RWPE2 (cell line): ENCODE results near the gene GSPT1.
A peak's percentile ranks its signal among the peaks of the same experiment; 100 is the strongest.
"Not testable (repeated sequence)": the region's sequence is repeated elsewhere in the genome, so short reads cannot be mapped to it uniquely, and the experiment has no call there.

Experiments used
- ATAC-seq: fragments of 200-7000 bp; cut with Tn5 transposase; 3 replicates; pipeline ENCODE4 v1.9.1; 2021; ENCODE audit warnings: low read depth
- DNase-seq: peaks from one replicate; pipeline ENCODE4 v3.0.0-alpha.2; 2020; ENCODE audit warnings: low spot score
- H3K27ac ChIP-seq: fragments of 450-650 bp; 2 replicates; pipeline ENCODE4 v1.5.1; 2017; ENCODE audit warnings: mild to moderate bottlenecking; ENCODE audit not compliant: poor library complexity, severe bottlenecking
- H3K27me3 ChIP-seq: fragments of 250-450 bp; sonication (Bioruptor Pico); 2 replicates; pipeline ENCODE4 v1.5.1; 2021; ENCODE audit warnings: mild to moderate bottlenecking, moderate library complexity; ENCODE audit not compliant: insufficient read depth, poor library complexity, severe bottlenecking
- H3K36me3 ChIP-seq: fragments of 250-450 bp; sonication (Bioruptor Pico); 2 replicates; pipeline ENCODE4 v1.5.1; 2020; ENCODE audit warnings: low read depth, mild to moderate bottlenecking, moderate library complexity
- H3K4me1 ChIP-seq: fragments of 250-450 bp; sonication (Bioruptor Pico); 2 replicates; pipeline ENCODE4 v1.5.1; 2021; ENCODE audit warnings: mild to moderate bottlenecking, moderate library complexity; ENCODE audit not compliant: insufficient read depth, poor library complexity, severe bottlenecking
- H3K4me3 ChIP-seq: fragments of 250-450 bp; sonication (Bioruptor Pico); 2 replicates; pipeline ENCODE4 v1.5.1; 2021; ENCODE audit warnings: mild to moderate bottlenecking, moderate library complexity; ENCODE audit not compliant: severe bottlenecking
- H3K9me3 ChIP-seq: fragments of 250-450 bp; sonication (Bioruptor Pico); 2 replicates; pipeline ENCODE4 v1.5.1; 2021; ENCODE audit warnings: mild to moderate bottlenecking, moderate library complexity; ENCODE audit not compliant: severe bottlenecking
- CTCF ChIP-seq: fragments of 450-650 bp; IDR thresholded peaks from one replicate; pipeline ENCODE4 v1.5.1; 2017; ENCODE audit warnings: mild to moderate bottlenecking, moderate library complexity; ENCODE audit not compliant: poor library complexity, severe bottlenecking

The GSPT1 gene

GRCh38 chr16:11957591-11958395, 42.0 kb upstream of the GSPT1 start:
- Histone ChIP-seq H3K27ac (no peak overlapping the region), H3K9me3 (no peaks in the 10 kb centered on the region), H3K4me3 (no peak overlapping the region), H3K4me1 (peaks cover 7% of the 10 kb centered on the region), H3K36me3 (no peaks in the 10 kb centered on the region), H3K27me3 (no peaks in the 10 kb centered on the region)
- ATAC-seq, result no peak
- DNase-seq, result peak; percentile 6
- TF ChIP-seq CTCF, result no peak

- H3K36me3 ChIP-seq, result no peaks in the 10 kb centered on the region
- H3K27ac ChIP-seq, result peak overlapping the region; percentile 88
- no peaks in the 10 kb centered on the region for H3K9me3 ChIP-seq
- peaks cover 7% of the 10 kb centered on the region for H3K4me1 ChIP-seq
- no peak overlapping the region for H3K4me3 ChIP-seq
- ATAC-seq (no peak), DNase-seq (peak; percentile 23)
- H3K27me3 ChIP-seq, result no peaks in the 10 kb centered on the region
- TF ChIP-seq CTCF, result no peak
Observed at GRCh38 chr16:11956558-11956957, 40.8 kb upstream of the GSPT1 start.

DNA sequence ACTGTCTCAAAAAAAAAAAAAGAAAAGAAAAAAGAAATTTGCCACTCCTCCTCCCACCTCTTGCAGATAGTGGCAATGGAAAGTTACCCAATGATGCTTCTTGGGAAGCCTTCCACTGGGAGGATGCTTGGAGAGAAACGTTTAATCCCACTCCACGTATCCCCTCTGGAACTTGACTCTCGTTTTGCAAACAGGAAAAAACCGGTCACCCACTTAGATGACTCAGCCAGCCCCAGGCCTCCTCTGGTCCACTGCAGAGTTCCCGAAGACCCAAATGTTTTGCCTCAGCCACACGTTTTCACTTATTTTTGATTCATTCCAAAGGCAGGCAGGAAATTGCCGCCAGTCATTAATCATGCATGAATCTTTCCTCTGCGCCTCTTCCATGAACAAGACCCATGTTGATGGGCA, 40.0 kb upstream of the GSPT1 start:
- Histone ChIP-seq H3K4me1 (peaks cover 7% of the 10 kb centered on the region), H3K9me3 (no peaks in the 10 kb centered on the region), H3K27me3 (no peaks in the 10 kb centered on the region), H3K27ac (peak overlapping the region; percentile 88), H3K4me3 (no peak overlapping the region), H3K36me3 (no peaks in the 10 kb centered on the region)
- DNase-seq, result peak; percentile 81
- peak; percentile 90 for ATAC-seq
- TF ChIP-seq CTCF, result no peak

DNA sequence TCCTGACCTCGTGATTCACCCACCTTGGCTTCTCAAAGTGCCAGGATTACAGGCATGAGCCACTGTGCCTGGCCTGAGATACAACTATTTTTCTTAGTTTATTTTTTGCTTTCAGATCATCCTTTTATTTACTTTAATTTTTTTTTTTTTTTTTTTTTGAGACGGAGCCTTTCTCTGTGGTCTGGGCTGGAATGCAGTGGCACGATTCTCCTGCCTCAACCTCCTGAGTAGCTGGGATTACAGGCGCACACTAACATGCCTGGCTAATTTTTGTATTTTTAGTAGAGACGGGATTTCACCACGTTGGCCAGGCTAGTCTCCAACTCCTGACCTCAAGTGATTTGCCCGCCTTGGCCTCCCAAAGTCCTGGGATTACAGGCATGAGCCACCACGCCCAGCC, 37.8 kb upstream of the GSPT1 start:
- ATAC-seq, H3K4me3 ChIP-seq, H3K27me3 ChIP-seq, H3K9me3 ChIP-seq, H3K27ac ChIP-seq, DNase-seq, H3K36me3 ChIP-seq, H3K4me1 ChIP-seq: not testable (repeated sequence)

DNA sequence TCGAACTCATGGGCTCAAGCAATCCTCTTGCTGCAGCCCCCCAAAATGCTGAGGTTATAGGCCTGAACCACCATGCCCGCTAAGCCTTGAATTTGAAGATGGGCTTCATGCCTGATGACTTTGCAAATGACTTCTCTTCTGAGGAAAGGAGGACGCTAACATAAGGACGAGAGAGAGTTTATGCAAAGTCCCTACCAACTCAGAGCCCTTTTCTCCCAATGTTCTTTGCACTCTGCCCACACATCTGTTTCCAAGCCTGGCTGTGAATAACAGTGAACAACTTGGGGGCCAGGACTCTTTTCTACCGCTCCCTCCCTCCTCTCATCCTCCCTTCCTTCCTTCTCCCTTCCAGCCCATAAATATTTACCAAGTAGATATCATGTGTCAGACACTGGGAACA, 34.6 kb upstream of the GSPT1 start:
- Histone ChIP-seq H3K4me3 (no peak overlapping the region), H3K36me3 (no peaks in the 10 kb centered on the region), H3K27ac (no peak overlapping the region), H3K4me1 (no peaks in the 10 kb centered on the region), H3K27me3 (no peaks in the 10 kb centered on the region), H3K9me3 (no peaks in the 10 kb centered on the region)
- ATAC-seq (no peak), DNase-seq (no peak)
- TF ChIP-seq CTCF, result no peak
